OCI-LY7 (cell line): ENCODE data around the gene SMYD3. TPM values are rescaled to one million over a fixed set of nuclear protein-coding genes. Genes with fewer than 3 reads are reported as not detected.
A peak's percentile ranks its signal among the peaks of the same experiment; 100 is the strongest.

ENCODE experiments used
- BruUV-seq: library from RNA; stranded (reverse); fragments of 400-500 nt; replicated peaks from 2 replicates; lab custom pipeline; 2021; lab: Mats Ljungman, UMichigan
- CTCF ChIA-PET: fragments of 300-600 bp; sonication (Branson Sonifier 250); formaldehyde crosslinking; loops from one replicate; lab custom pipeline; 2022; ENCODE audit warnings: antibody characterized with exemption; ENCODE audit not compliant: unreplicated experiment; lab: Charles Lee
- POLR2A ChIA-PET: fragments of 300-600 bp; sonication (Branson Sonifier 250); formaldehyde crosslinking; loops from one replicate; lab custom pipeline; 2022; ENCODE audit warnings: antibody characterized with exemption; lab: Charles Lee
- DNase-seq: peaks from one replicate; pipeline ENCODE4 v3.0.0-alpha.2; 2015; ENCODE audit warnings: low spot score
- H2AFZ ChIP-seq: fragments of 200-600 bp; sonication (generic), shearing (Covaris generic); 2 replicates; pipeline ENCODE4 v1.6.1; 2014; ENCODE audit warnings: mild to moderate bottlenecking, antibody characterized with exemption, low read length, moderate library complexity
- H3K27ac ChIP-seq: fragments of 200-600 bp; sonication (generic); 2 replicates; pipeline ENCODE4 v1.5.1; 2014; ENCODE audit warnings: mixed run types, low read depth, mild to moderate bottlenecking, moderate library complexity, low read length, inconsistent platforms; ENCODE audit not compliant: poor library complexity, severe bottlenecking
- H3K36me3 ChIP-seq: fragments of 200-600 bp; sonication (generic); 2 replicates; pipeline ENCODE4 v1.6.1; 2014; ENCODE audit warnings: mild to moderate bottlenecking, antibody characterized with exemption, low read length, moderate library complexity, mixed read lengths; ENCODE audit not compliant: insufficient read depth
- H3K4me1 ChIP-seq: fragments of 200-600 bp; sonication (generic); 2 replicates; pipeline ENCODE4 v1.5.1; 2014; ENCODE audit warnings: mild to moderate bottlenecking, low read length; ENCODE audit not compliant: insufficient read depth, poor library complexity, severe bottlenecking
- H3K4me2 ChIP-seq: fragments of 200-600 bp; sonication (generic); 2 replicates; pipeline ENCODE4 v1.6.1; 2014; ENCODE audit warnings: mild to moderate bottlenecking, low read length
- H3K4me3 ChIP-seq: fragments of 200-600 bp; sonication (generic); 2 replicates; pipeline ENCODE4 v1.5.1; 2014; ENCODE audit warnings: mild to moderate bottlenecking, low read depth, low read length; ENCODE audit not compliant: poor library complexity, severe bottlenecking
- H3K79me2 ChIP-seq: fragments of 200-600 bp; sonication (generic); 2 replicates; pipeline ENCODE4 v1.6.1; 2016; ENCODE audit warnings: low read depth, mild to moderate bottlenecking, low read length, moderate library complexity, mixed read lengths; ENCODE audit not compliant: insufficient read depth
- H3K9me2 ChIP-seq: fragments of 200-600 bp; sonication (generic); 2 replicates; pipeline ENCODE4 v1.6.1; 2016; ENCODE audit warnings: mild to moderate bottlenecking, low read length, mixed read lengths; ENCODE audit not compliant: insufficient read depth
- H3K9me3 ChIP-seq: fragments of 200-600 bp; sonication (generic); 2 replicates; pipeline ENCODE4 v1.6.1; 2014; ENCODE audit warnings: mild to moderate bottlenecking, mixed run types, low read length, mixed read lengths
- H4K20me1 ChIP-seq: fragments of 200-600 bp; sonication (generic); 2 replicates; pipeline ENCODE4 v1.6.1; 2014; ENCODE audit warnings: mild to moderate bottlenecking, antibody characterized with exemption, low read length, moderate library complexity, mixed read lengths; ENCODE audit not compliant: insufficient read depth
- CTCF ChIP-seq: fragments of 200-600 bp; sonication (generic); conservative IDR thresholded peaks from 2 replicates; pipeline ENCODE4 v1.5.1; 2014; ENCODE audit warnings: mild to moderate bottlenecking, antibody characterized with exemption, low read length, moderate library complexity, mixed read lengths
- EZH2phosphoT487 ChIP-seq: fragments of 200-600 bp; sonication (generic); IDR thresholded peaks from 2 replicates; pipeline ENCODE4 v1.6.1; 2018; ENCODE audit warnings: low read depth, borderline replicate concordance, mild to moderate bottlenecking, mixed run types, antibody characterized with exemption, low read length, moderate library complexity, mixed read lengths
- intact Hi-C: fragments of 100-400 bp; cut with micrococcal nuclease; formaldehyde crosslinking; loops from one replicate; pipeline ENCODE4 v1.10.0; 2022; ENCODE audit not compliant: unreplicated experiment
- total RNA-seq, 2 experiments: library from RNA; depleted of rRNA in 1 of 2; stranded (reverse); fragments of >200 nt in 1 of 2; shearing (Covaris generic) in 1 of 2; gene quantifications; 2 replicates each; pipeline ENCODE4 v1.2.3, GENCODE V29; 2014 to 2022

The SMYD3 gene
- total RNA-seq, 2 experiments from 2014 or later, result 28.9 to 34.5 TPM

GRCh38 chr1:246450611-246451251 lies 56.3 kb downstream of the SMYD3 start:
- no peaks in the 10 kb centered on the region for H3K36me3 ChIP-seq
- peak; percentile 22 for DNase-seq
- no peaks in the 10 kb centered on the region for H3K79me2 ChIP-seq
- CTCF ChIA-PET, result no interaction called here
- TF ChIP-seq EZH2phosphoT487 (no peak), CTCF (peak; percentile 82)
- no peak overlapping the region for H3K4me3 ChIP-seq
- H3K27ac ChIP-seq, result no peak overlapping the region
- H3K9me2 ChIP-seq, result no peaks in the 10 kb centered on the region
- BruUV-seq, result no TSS peak
- POLR2A ChIA-PET, result interaction anchor here (0.8 kb wide), 1 partner anchor 73 kb away, joined by 3 read pairs; no protein-coding TSS in a partner anchor
- peaks cover 15% of the 10 kb centered on the region for H4K20me1 ChIP-seq
- intact Hi-C loops, result loop anchor here (5.0 kb wide), 2 partner anchors 438 to 1293 kb away; no protein-coding TSS in a partner anchor
- no peak overlapping the region for H2AFZ ChIP-seq
- no peak overlapping the region for H3K4me2 ChIP-seq
- H3K9me3 ChIP-seq, result no peaks in the 10 kb centered on the region
- no peaks in the 10 kb centered on the region for H3K4me1 ChIP-seq

GRCh38 chr1:246448373-246448772 lies 58.7 kb downstream of the SMYD3 start:
- no peaks in the 10 kb centered on the region for H3K79me2 ChIP-seq
- H3K9me3 ChIP-seq, result no peaks in the 10 kb centered on the region
- H2AFZ ChIP-seq, result no peak overlapping the region
- H3K4me3 ChIP-seq, result no peak overlapping the region
- no peaks in the 10 kb centered on the region for H3K36me3 ChIP-seq
- TF ChIP-seq CTCF (no peak), EZH2phosphoT487 (no peak)
- no peak overlapping the region for H3K4me2 ChIP-seq
- H3K27ac ChIP-seq, result no peak overlapping the region
- peaks cover 9% of the 10 kb centered on the region for H4K20me1 ChIP-seq
- ChIA-PET CTCF (no interaction called here), POLR2A (interaction anchor here (0.7 kb wide), 1 partner anchor 415 kb away, joined by 9 read pairs; no protein-coding TSS in a partner anchor)
- H3K9me2 ChIP-seq, result no peaks in the 10 kb centered on the region
- no TSS peak for BruUV-seq
- DNase-seq, result no peak
- no peaks in the 10 kb centered on the region for H3K4me1 ChIP-seq
- intact Hi-C loops, result no loop called here

GRCh38 chr1:246447501-246447900 lies 59.6 kb downstream of the SMYD3 start:
- no peak for DNase-seq
- H3K4me2 ChIP-seq, result no peak overlapping the region
- no peaks in the 10 kb centered on the region for H3K36me3 ChIP-seq
- no peak overlapping the region for H3K4me3 ChIP-seq
- POLR2A ChIA-PET, result interaction anchor here (0.7 kb wide), 1 partner anchor 1663 kb away, joined by 6 read pairs; no protein-coding TSS in a partner anchor
- H2AFZ ChIP-seq, result no peak overlapping the region
- peaks cover 9% of the 10 kb centered on the region for H4K20me1 ChIP-seq
- H3K9me3 ChIP-seq, result no peaks in the 10 kb centered on the region
- intact Hi-C loops, result no loop called here
- no peaks in the 10 kb centered on the region for H3K79me2 ChIP-seq
- no TSS peak for BruUV-seq
- no peaks in the 10 kb centered on the region for H3K4me1 ChIP-seq
- no peak overlapping the region for H3K27ac ChIP-seq
- no peaks in the 10 kb centered on the region for H3K9me2 ChIP-seq
- CTCF ChIA-PET, result no interaction called here
- TF ChIP-seq CTCF (no peak), EZH2phosphoT487 (no peak)
